NCI-H345 (cell line): ENCODE results near the gene ZRANB2.

ENCODE experiments used
- DNase-seq: peaks from one replicate; lab custom pipeline; 2025; lab: John Stamatoyannopoulos, UW

ZRANB2 gene

GRCh38 chr1:71027991-71028390 lies 52.8 kb downstream of the ZRANB2 start:
- no peak for DNase-seq

- no peak for DNase-seq
Measured at GRCh38 chr1:71026093-71026492, 54.7 kb downstream of the ZRANB2 start.

GRCh38 chr1:71023515-71023914 lies 57.3 kb downstream of the ZRANB2 start:
- DNase-seq, result no peak

GRCh38 chr1:71019233-71019969 lies 61.4 kb downstream of the ZRANB2 start:
- DNase-seq, result no peak

GRCh38 chr1:71018791-71019190 lies 62.0 kb downstream of the ZRANB2 start:
- no peak for DNase-seq

- DNase-seq, result no peak
Measured at GRCh38 chr1:71015745-71016144, 65.1 kb downstream of the ZRANB2 start.

- no peak for DNase-seq
Measured at GRCh38 chr1:71014178-71014579, 66.7 kb downstream of the ZRANB2 start.
